PC-9 (cell line): ENCODE results near the gene CHRFAM7A. TPM values are rescaled to one million over a fixed set of nuclear protein-coding genes. Genes with fewer than 3 reads are reported as not detected.
"Not testable (repeated sequence)": the region's sequence is repeated elsewhere in the genome, so short reads cannot be mapped to it uniquely, and the experiment has no call there.

Experiments used
- BruUV-seq: library from RNA; stranded (reverse); fragments of 400-500 nt; replicated peaks from 2 replicates; lab custom pipeline; 2021; lab: Mats Ljungman, UMichigan
- CTCF ChIA-PET: fragments of 300-600 bp; sonication (Branson Sonifier 250); formaldehyde crosslinking; loops from one replicate; lab custom pipeline; 2022; ENCODE audit warnings: antibody characterized with exemption; lab: Charles Lee
- POLR2A ChIA-PET: fragments of 300-600 bp; sonication (Branson Sonifier 250); formaldehyde crosslinking; loops from one replicate; lab custom pipeline; 2022; ENCODE audit warnings: antibody characterized with exemption; ENCODE audit not compliant: unreplicated experiment; lab: Charles Lee
- DNase-seq, 2 experiments: peaks; one replicate each; pipeline versions ENCODE4 v3.0.0 to v3.0.0-alpha.2; 2015 to 2022; ENCODE audit warnings: mixed read lengths in 1 of 2
- H2AFZ ChIP-seq: fragments of 200-600 bp; sonication (generic); 2 replicates; pipeline ENCODE4 v1.8.1; 2017; ENCODE audit warnings: antibody characterized with exemption
- H3F3A ChIP-seq: fragments of 200-600 bp; sonication (generic); 2 replicates; pipeline ENCODE4 v1.8.1; 2017; ENCODE audit warnings: antibody characterized with exemption, mild to moderate bottlenecking, low read depth; ENCODE audit not compliant: insufficient read depth
- H3K27ac ChIP-seq: fragments of 200-600 bp; sonication (generic); 2 replicates; pipeline ENCODE4 v1.6.1; 2016; ENCODE audit warnings: mixed run types
- H3K27me3 ChIP-seq: fragments of 200-600 bp; sonication (generic); 2 replicates; pipeline ENCODE4 v1.6.1; 2016; ENCODE audit warnings: low read depth, mixed run types; ENCODE audit not compliant: insufficient read depth
- H3K36me3 ChIP-seq: fragments of 200-600 bp; sonication (generic); 2 replicates; pipeline ENCODE4 v1.6.1; 2016; ENCODE audit warnings: low read depth, mixed run types
- H3K4me1 ChIP-seq: fragments of 200-600 bp; sonication (generic); replicated peaks from 2 replicates; pipeline ENCODE4 v1.6.1; 2016; ENCODE audit warnings: mixed run types; ENCODE audit not compliant: insufficient read depth
- H3K4me2 ChIP-seq: fragments of 200-600 bp; sonication (generic); 2 replicates; pipeline ENCODE4 v1.6.1; 2017; ENCODE audit warnings: mixed run types
- H3K4me3 ChIP-seq: fragments of 200-600 bp; sonication (generic); 2 replicates; pipeline ENCODE4 v1.6.1; 2016; ENCODE audit warnings: mixed run types
- H3K79me2 ChIP-seq: fragments of 200-600 bp; sonication (generic); 2 replicates; pipeline ENCODE4 v1.6.1; 2017; ENCODE audit warnings: low read depth, mixed run types
- H3K9me2 ChIP-seq: fragments of 200-600 bp; sonication (generic); 2 replicates; pipeline ENCODE4 v1.8.1; 2017; ENCODE audit warnings: mild to moderate bottlenecking; ENCODE audit not compliant: insufficient read depth
- H3K9me3 ChIP-seq: fragments of 200-600 bp; sonication (generic); 2 replicates; pipeline ENCODE4 v1.8.1; 2016; ENCODE audit warnings: low read depth; ENCODE audit not compliant: insufficient read depth
- H4K20me1 ChIP-seq: fragments of 200-600 bp; sonication (generic); 2 replicates; pipeline ENCODE4 v1.8.1; 2017; ENCODE audit not compliant: insufficient read depth
- intact Hi-C: fragments of 100-400 bp; cut with micrococcal nuclease; formaldehyde crosslinking; loops from one replicate; pipeline ENCODE4 v1.10.0; 2022; ENCODE audit not compliant: unreplicated experiment
- total RNA-seq: library from RNA; stranded (reverse); gene quantifications from 2 replicates; pipeline ENCODE4 v1.2.3, GENCODE V29; 2021

Gene CHRFAM7A
- total RNA-seq, 1 experiment from 2014 or later: not detected

DNA sequence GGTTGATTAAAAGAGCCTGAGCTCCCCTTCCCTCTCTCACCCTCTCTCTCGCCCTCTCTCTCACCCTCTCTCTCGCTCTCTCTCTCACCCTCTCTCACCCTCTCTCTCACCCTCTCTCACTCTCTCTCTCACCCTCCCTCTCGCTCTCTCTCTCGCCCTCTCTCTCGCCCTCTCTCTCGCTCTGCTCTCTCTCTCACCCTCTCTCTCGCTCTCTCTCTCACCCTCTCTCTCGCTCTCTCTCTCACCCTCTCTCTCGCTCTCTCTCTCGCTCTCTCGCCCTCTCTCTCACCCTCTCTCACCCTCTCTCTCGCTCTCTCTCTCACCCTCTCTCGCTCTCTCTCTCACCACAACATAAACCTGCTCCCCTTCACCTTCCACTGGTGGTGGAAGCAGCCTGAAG lies 67.2 kb downstream of the CHRFAM7A start:
- H3K9me3 ChIP-seq, POLR2A ChIA-PET: not testable (repeated sequence)

DNA sequence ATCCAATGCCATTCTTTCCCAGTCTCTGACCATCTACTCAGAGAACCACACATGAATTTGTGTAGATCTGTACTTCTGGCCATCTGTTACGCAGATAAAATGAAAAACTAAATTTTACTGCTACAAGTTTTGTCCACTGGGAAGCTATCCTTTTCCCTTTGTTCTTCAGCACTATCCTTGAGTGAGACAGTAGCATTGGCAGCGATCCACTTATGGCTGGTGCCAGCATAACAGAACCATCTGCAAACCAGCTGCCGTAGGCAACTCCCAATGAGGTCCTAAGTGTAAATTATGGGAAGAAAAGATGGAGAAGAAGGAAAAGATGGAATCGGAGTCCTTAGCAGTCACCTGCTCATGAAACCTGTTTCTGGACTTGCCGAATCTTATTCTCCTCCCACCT lies 72.3 kb downstream of the CHRFAM7A start:
- CTCF ChIA-PET, H3K4me3 ChIP-seq, POLR2A ChIA-PET, H3K27ac ChIP-seq, DNase-seq, H3K36me3 ChIP-seq, H3K27me3 ChIP-seq, H3K4me1 ChIP-seq, H3K79me2 ChIP-seq, H3F3A ChIP-seq, H3K4me2 ChIP-seq, H3K9me2 ChIP-seq, BruUV-seq, H3K9me3 ChIP-seq, intact Hi-C loops, H2AFZ ChIP-seq, H4K20me1 ChIP-seq: not testable (repeated sequence)

More for the DNA sequence above, 67.2 kb downstream of the CHRFAM7A start:
- H3K36me3 ChIP-seq, H3K4me1 ChIP-seq, H4K20me1 ChIP-seq, H3K4me2 ChIP-seq, H3K79me2 ChIP-seq, H3F3A ChIP-seq, intact Hi-C loops, BruUV-seq, H2AFZ ChIP-seq, H3K4me3 ChIP-seq, H3K27ac ChIP-seq, H3K27me3 ChIP-seq, DNase-seq, H3K9me2 ChIP-seq, CTCF ChIA-PET: not testable (repeated sequence)

DNA sequence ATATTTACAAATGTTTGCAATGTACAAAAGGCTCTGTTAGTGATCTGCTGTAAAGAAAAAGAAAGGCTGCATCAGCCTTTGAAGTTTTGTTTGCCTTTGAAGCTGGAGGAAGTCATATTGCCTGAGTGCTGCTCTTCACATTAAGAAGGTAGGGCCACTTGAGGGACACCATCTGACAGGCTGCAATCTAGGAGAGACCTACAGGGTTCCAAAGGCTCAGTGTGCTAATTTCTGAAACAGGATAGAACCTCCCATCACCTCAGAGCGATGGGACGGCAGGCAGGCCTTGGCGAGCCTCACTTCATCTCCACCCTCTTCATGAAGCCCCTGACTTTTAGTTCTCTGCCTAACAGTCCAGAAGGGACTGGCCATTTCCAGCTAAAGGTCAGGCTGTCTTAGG lies 77.6 kb downstream of the CHRFAM7A start:
- H3K9me3 ChIP-seq, H3K4me2 ChIP-seq, POLR2A ChIA-PET, H3F3A ChIP-seq, DNase-seq, H3K27ac ChIP-seq, BruUV-seq, H2AFZ ChIP-seq, H3K27me3 ChIP-seq, H3K9me2 ChIP-seq, CTCF ChIA-PET, H3K4me3 ChIP-seq, H3K36me3 ChIP-seq, H3K4me1 ChIP-seq, intact Hi-C loops, H3K79me2 ChIP-seq, H4K20me1 ChIP-seq: not testable (repeated sequence)

DNA sequence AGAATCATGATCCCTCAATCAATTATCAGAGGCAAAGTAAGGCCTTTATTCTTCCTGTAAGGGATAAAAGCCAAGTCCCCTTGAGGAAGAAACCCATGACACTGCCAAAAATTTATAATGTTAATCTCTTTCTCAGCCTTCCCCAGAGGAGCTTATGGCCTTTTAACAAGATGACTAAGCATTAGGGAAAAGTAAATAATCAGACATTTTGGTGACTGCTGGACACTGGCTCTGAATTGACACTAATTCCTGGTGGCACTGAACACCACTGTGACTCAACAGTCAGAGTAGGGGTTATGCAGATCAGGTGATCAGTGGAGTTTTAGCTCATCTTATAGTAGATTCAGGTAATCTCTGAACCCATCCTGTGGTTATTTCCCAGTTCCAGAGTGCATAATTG lies 82.8 kb downstream of the CHRFAM7A start:
- H3K4me2 ChIP-seq, H3K36me3 ChIP-seq, DNase-seq, H3K27ac ChIP-seq, H3F3A ChIP-seq, H3K79me2 ChIP-seq, H3K4me3 ChIP-seq, H2AFZ ChIP-seq, H3K27me3 ChIP-seq, BruUV-seq, H4K20me1 ChIP-seq, H3K9me3 ChIP-seq, H3K9me2 ChIP-seq, H3K4me1 ChIP-seq, CTCF ChIA-PET, intact Hi-C loops, POLR2A ChIA-PET: not testable (repeated sequence)

Other genes starting within 250 kb of the CHRFAM7A start
- gene GOLGA8R, start 20.7 kb upstream of the CHRFAM7A start, total RNA-seq: 0.90 and 1.4 TPM in 2 replicates
- not detected in 2 replicates for gene GOLGA8Q, start 158.5 kb upstream of the CHRFAM7A start, total RNA-seq
- gene GOLGA8H, start 210.5 kb upstream of the CHRFAM7A start, total RNA-seq: not detected in 2 replicates